HG03457 (cell line): Measurements from ENCODE around the gene LMX1B.

Experiments used
- ATAC-seq: cut with Tn5 transposase; IDR thresholded peaks from one replicate; pipeline ENCODE4 v1.9.1; 2021; ENCODE audit warnings: moderate number of reproducible peaks; ENCODE audit not compliant: unreplicated experiment

Gene LMX1B

GRCh38 chr9:126674365-126675146 is 60.8 kb downstream of the LMX1B start:
- ATAC-seq, result no peak

GRCh38 chr9:126675147-126675467 is 61.4 kb downstream of the LMX1B start:
- no peak for ATAC-seq

- no peak for ATAC-seq
Observed at GRCh38 chr9:126676102-126676684, 62.5 kb downstream of the LMX1B start.

GRCh38 chr9:126676685-126677143 is 63.0 kb downstream of the LMX1B start:
- ATAC-seq, result no peak

GRCh38 chr9:126677188-126678084 is 63.7 kb downstream of the LMX1B start:
- ATAC-seq, result no peak

- no peak for ATAC-seq
Observed at GRCh38 chr9:126678989-126679388, 65.3 kb downstream of the LMX1B start.

GRCh38 chr9:126681336-126681735 is 67.6 kb downstream of the LMX1B start:
- no peak for ATAC-seq

GRCh38 chr9:126682113-126682810 is 68.5 kb downstream of the LMX1B start:
- no peak for ATAC-seq

GRCh38 chr9:126682928-126683697 is 69.4 kb downstream of the LMX1B start:
- no peak for ATAC-seq

- ATAC-seq, result no peak
Observed at GRCh38 chr9:126683698-126684044, 69.9 kb downstream of the LMX1B start.

GRCh38 chr9:126684345-126684744 is 70.6 kb downstream of the LMX1B start:
- no peak for ATAC-seq

- no peak for ATAC-seq
Observed at GRCh38 chr9:126684965-126685465, 71.3 kb downstream of the LMX1B start.

- ATAC-seq, result no peak
Observed at GRCh38 chr9:126687930-126688461, 74.3 kb downstream of the LMX1B start.

GRCh38 chr9:126688617-126689016 is 74.9 kb downstream of the LMX1B start:
- ATAC-seq, result no peak

- no peak for ATAC-seq
Observed at GRCh38 chr9:126689027-126689825, 75.5 kb downstream of the LMX1B start.

- no peak for ATAC-seq
Observed at GRCh38 chr9:126690431-126691051, 76.8 kb downstream of the LMX1B start.

- ATAC-seq, result no peak
Observed at GRCh38 chr9:126692041-126692758, 78.5 kb downstream of the LMX1B start.
